Heart right ventricle (tissue), 16 donors: ENCODE data around the gene DYNC1LI1. TPM values are rescaled to one million over a fixed set of nuclear protein-coding genes. Genes with fewer than 3 reads are reported as not detected.

Source experiments
- ATAC-seq, 8 donors: fragments of 200-7000 bp; cut with Tn5 transposase; one replicate each; pipeline ENCODE4 v1.9.1; 2020; ENCODE audit warnings: mild to moderate bottlenecking in 8 of 8, moderate library complexity in 8 of 8, moderate number of reproducible peaks in 1 of 8
- DNase-seq, 2 donors: peaks; one replicate each; pipeline ENCODE4 v3.0.0-alpha.2; 2020
- H3K27ac ChIP-seq, 10 donors: fragments of 200-600 bp; sonication (generic) in 2 of 10; one replicate each; pipeline versions ENCODE4 v1.5.0 to v1.8.0; 2020 to 2022; ENCODE audit warnings: mild to moderate bottlenecking in 3 of 10
- H3K27me3 ChIP-seq, 7 donors: fragments of 200-600 bp; one replicate each; pipeline ENCODE4 v1.8.0; 2021 to 2022; ENCODE audit warnings: mild to moderate bottlenecking in 2 of 7
- H3K36me3 ChIP-seq, 9 donors: fragments of 200-600 bp; sonication (generic) in 1 of 9; one replicate each; pipeline versions ENCODE4 v1.5.0 to v1.8.0; 2020 to 2022; ENCODE audit warnings: mild to moderate bottlenecking in 2 of 9
- H3K4me1 ChIP-seq, 9 donors: fragments of 200-600 bp; sonication (generic) in 1 of 9; one replicate each; pipeline versions ENCODE4 v1.5.0 to v1.8.0; 2020 to 2022; ENCODE audit warnings: mild to moderate bottlenecking in 4 of 9
- H3K4me3 ChIP-seq, 10 donors: fragments of 200-600 bp; sonication (generic) in 2 of 10; one replicate each; pipeline versions ENCODE4 v1.5.0 to v1.8.0; 2020 to 2022; ENCODE audit warnings: mild to moderate bottlenecking in 7 of 10, moderate library complexity in 2 of 10
- H3K9me3 ChIP-seq, 11 donors: fragments of 200-600 bp in 10 of 11; sonication (generic) in 2 of 11; one replicate each; pipeline versions ENCODE4 v1.5.0 to v1.8.0; 2013 to 2022; ENCODE audit warnings: mild to moderate bottlenecking in 2 of 11, control low read depth in 1 of 11, moderate library complexity in 1 of 11
- WGBS, 2 donors: extraction: QIAGEN DNeasy Blood & Tissue Kit; methylation state at CpG; one replicate each; pipeline ENCODE4 v1.1.7; 2013; ENCODE audit warnings: inconsistent platforms in 1 of 2; 5-methylcytosine and 5-hydroxymethylcytosine counted together
- intact Hi-C, 10 donors: fragments of 100-400 bp; cut with DNase I; formaldehyde crosslinking; loops; one replicate each; pipeline versions ENCODE4 v1.11.1 to v1.14.2; 2022
- polyA plus RNA-seq, 2 donors: library from polyadenylated mRNA; stranded (reverse); fragments of 200-250 nt; gene quantifications; one replicate each; pipeline ENCODE4 v1.2.3, GENCODE V29; 2013
- total RNA-seq, 10 donors: library from RNA; stranded (reverse); fragmentation: NEBNext Ultra II Directional in 3 of 10; extraction: Animal tissue kit (Norgen Biotek cat#: 25700) in 3 of 10; gene quantifications; one replicate each; pipeline versions ENCODE4 v1.2.1 to v1.2.4, GENCODE V29; 2021 to 2023
- TF ChIP-seq, protein P1 (sequence below), 9 donors: fragments of 200-600 bp; sonication (generic) in 2 of 9; IDR thresholded peaks; one replicate each; pipeline versions ENCODE4 v1.5.0 to v1.8.0; 2021 to 2022; ENCODE audit warnings: antibody characterized with exemption in 9 of 9, mild to moderate bottlenecking in 5 of 9, moderate library complexity in 1 of 9
- donor health status: Arrhythmogenic right ventricular cardiomyopathy.
- donor health status: ischemic (EF 13 %, LVEDD 7.1; RV severe dilation, severe dysfunction).
- donor health status: healthy with polysubstance abuse.
- donor health status: DM: no; HTN: yes; CAD: no.
- donor health status: DM: no; HTN: no; CAD: no.
- donor health status: ischemic (EF 25% LVEDD 6.9; RV normal size, moderate dysfunction).
- donor health status: ischemic (EF 25% LVEDD 5.7; RV mildly dilated, moderate dysfunction).
- donor health status: healthy.
- donor health status: DM: yes; HTN: yes; CAD: no.
- donor health status: Ischemic cardiomyopathy.
- donor health status: ischemic (EF 35%, LVEDD 5.7; RV mildly dilated, moderate dysfunction).
- donor health status: nonischemic (EF 11% LVEDD 7.7; RV severe dilation, severe dysfunction).
- donor health status: DM: yes; HTN: yes; CAD: no.
- donor health status: PGD.
- donor health status: ischemic (EF 29% LVEDD 5.4; RV normal size, mild dysfunction).
- donor health status: nonischemic (EF 23%, LVEDD 6.1; RV moderate dilation, normal function).

Gene DYNC1LI1
- total and polyA plus RNA-seq, 12 donors, result 23.4 to 69.9 (median 52.4) TPM

DNA sequence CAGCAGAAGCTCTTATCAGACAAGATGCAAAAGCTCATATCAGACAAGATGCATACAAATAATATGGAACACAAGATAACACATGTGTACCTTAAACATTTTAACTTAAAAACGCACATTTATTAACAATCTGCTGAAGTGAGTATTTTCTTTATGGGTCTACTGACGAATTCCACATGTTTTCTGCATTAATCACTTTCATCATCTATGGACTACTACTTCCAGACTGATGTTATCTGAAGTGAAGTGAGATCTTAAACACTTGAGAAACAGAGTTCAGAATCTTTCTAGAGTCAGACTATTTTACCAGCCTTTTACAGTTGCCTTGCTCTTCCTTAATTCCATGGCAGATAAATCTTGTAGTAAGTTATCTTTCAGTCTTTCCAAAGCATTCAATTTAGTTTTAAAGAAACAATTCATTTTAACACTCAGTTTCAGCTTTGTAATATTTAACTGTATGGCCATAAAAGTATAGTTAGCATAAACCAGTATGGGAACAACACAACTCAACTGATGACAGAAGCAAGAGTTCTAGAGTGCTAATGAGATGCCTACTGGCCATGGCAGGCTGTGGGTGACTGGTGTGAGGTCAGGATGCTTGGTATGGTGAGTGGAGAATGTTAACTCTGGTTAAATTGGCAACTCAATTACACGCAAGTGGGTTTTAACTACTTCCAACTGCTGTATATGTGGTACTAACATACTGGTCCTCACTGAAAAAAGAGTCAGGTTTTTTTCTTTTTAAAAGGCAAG, 77.8 kb downstream of the DYNC1LI1 start:
- intact Hi-C loops, result no loop called here
- Histone ChIP-seq H3K9me3 (no peaks in the 10 kb centered on the region), H3K36me3 (peaks cover 0 to 45% (median 0%) of the 10 kb centered on the region in 9 donors), H3K27ac (no peak overlapping the region), H3K4me1 (peaks cover 0 to 41% (median 25%) of the 10 kb centered on the region in 9 donors), H3K4me3 (no peak overlapping the region), H3K27me3 (no peaks in the 10 kb centered on the region)
- WGBS, 2 donors, result 88 to 90% methylated on average over 3 of the region's 3 CpGs
- TF ChIP-seq, protein P1, sequence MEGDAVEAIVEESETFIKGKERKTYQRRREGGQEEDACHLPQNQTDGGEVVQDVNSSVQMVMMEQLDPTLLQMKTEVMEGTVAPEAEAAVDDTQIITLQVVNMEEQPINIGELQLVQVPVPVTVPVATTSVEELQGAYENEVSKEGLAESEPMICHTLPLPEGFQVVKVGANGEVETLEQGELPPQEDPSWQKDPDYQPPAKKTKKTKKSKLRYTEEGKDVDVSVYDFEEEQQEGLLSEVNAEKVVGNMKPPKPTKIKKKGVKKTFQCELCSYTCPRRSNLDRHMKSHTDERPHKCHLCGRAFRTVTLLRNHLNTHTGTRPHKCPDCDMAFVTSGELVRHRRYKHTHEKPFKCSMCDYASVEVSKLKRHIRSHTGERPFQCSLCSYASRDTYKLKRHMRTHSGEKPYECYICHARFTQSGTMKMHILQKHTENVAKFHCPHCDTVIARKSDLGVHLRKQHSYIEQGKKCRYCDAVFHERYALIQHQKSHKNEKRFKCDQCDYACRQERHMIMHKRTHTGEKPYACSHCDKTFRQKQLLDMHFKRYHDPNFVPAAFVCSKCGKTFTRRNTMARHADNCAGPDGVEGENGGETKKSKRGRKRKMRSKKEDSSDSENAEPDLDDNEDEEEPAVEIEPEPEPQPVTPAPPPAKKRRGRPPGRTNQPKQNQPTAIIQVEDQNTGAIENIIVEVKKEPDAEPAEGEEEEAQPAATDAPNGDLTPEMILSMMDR (IDR thresholded peaks at IDR 0.05), result no peak
- ATAC-seq (no peak), DNase-seq (no peak)

DNA sequence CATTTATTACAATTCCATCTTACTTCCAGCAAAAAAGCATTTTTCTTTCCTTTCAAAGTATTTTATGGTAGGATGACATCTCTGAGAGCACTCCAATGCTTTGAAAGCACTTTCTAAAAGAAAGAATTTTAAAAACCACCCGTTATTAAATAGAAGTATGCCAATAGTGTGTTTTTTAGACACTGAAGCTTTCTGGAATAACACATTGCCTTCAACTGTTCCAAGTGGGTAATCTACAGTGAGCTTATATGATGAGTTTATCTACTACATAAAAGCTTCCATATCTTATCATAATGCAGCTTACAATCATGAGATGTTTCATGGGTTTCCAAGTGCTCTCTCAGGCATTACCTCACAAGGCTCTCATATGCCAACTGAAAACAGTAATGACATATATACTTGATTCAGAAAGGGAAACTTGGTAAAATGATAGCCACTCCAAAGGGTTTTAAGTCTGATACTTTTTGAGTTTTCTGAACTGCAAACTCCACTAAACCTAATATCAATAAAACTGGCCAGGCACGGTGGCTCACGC, 82.1 kb downstream of the DYNC1LI1 start:
- Histone ChIP-seq H3K9me3 (no peaks in the 10 kb centered on the region), H3K27me3 (no peaks in the 10 kb centered on the region), H3K4me3 (no peak overlapping the region), H3K4me1 (peaks cover 0 to 27% (median 15%) of the 10 kb centered on the region in 9 donors), H3K36me3 (peaks cover 0 to 71% (median 0%) of the 10 kb centered on the region in 9 donors), H3K27ac (no peak overlapping the region)
- WGBS, 2 donors, result 79 to 83% methylated on average over 3 of the region's 3 CpGs
- DNase-seq (no peak), ATAC-seq (no peak)
- TF ChIP-seq, protein P1 (IDR thresholded peaks at IDR 0.05), result no peak
- intact Hi-C loops, result no loop called here

DNA sequence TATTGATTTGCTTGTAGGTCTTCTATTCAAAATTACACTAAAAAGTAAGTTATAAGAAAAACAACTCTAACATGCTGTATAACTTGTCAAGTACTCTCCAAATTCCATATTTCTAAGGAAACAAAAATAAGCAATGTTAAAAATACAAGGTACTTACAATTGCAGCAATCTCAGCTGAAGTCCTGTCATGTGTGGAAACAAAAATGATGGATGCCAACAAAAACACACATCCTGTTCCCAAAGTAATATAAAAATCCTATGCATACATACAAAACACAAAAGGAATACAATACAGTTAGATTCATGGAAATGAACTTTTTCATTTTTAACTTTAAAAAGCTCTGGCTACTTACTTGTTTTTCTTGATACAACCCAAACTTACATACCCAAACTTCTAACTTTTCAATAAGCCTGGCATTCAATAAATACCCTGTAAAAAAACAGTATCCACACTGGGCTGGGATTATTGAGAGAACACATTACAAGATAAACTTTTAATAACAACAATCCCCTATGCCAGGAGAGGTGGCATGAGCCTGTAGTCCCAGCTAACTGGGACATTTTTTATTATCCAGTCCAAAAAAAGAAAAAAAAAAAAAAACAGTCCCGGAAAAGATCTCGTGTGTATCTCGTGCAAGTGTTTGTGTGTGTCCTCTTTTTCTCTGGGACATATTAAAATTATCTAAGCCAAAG, 82.7 kb downstream of the DYNC1LI1 start:
- DNase-seq (no peak), ATAC-seq (peak in 1 of 8 donors; percentile 51)
- H3K9me3 ChIP-seq, result no peaks in the 10 kb centered on the region
- H3K27me3 ChIP-seq, result no peaks in the 10 kb centered on the region
- H3K4me1 ChIP-seq, result peaks cover 0 to 21% (median 9%) of the 10 kb centered on the region in 9 donors
- no peak overlapping the region for H3K27ac ChIP-seq
- H3K4me3 ChIP-seq, result no peak overlapping the region
- peaks cover 0 to 77% (median 0%) of the 10 kb centered on the region in 9 donors for H3K36me3 ChIP-seq
- intact Hi-C loops, result no loop called here
- TF ChIP-seq, protein P1 (IDR thresholded peaks at IDR 0.05), result no peak
- WGBS, 2 donors, result 32 to 48% methylated on average over 3 of the region's 3 CpGs

DNA sequence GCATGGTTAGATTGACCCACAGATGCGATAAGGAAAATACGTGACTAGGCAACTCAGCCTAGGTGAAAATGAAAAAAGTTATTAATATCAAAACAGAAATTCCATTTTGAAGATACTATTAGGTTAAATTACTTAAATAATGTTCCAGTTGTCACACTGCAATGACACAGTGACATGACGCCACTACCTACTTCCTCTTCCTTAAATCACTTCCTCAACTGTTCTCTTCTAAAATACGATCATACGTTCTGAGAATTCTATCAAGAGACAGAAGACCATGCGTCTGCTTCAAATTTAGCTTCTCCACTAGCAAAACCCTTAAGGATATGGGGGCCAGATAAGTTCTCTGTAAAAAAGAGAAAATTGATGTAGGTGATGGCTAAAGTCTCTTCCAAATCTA, 86.2 kb downstream of the DYNC1LI1 start:
- H3K27me3 ChIP-seq, result no peaks in the 10 kb centered on the region
- ATAC-seq, result peak in 2 of 8 donors; percentile 39 to 69
- H3K36me3 ChIP-seq, result peaks cover 0 to 83% (median 0%) of the 10 kb centered on the region in 9 donors
- TF ChIP-seq, protein P1 (IDR thresholded peaks at IDR 0.05), result no peak
- no peak overlapping the region for H3K4me3 ChIP-seq
- peak overlapping the region in 3 of 10 donors; percentile 7 to 81 (median 13) for H3K27ac ChIP-seq
- peaks cover 0 to 28% (median 3%) of the 10 kb centered on the region in 9 donors for H3K4me1 ChIP-seq
- DNase-seq, result no peak
- WGBS, 2 donors, result 82 to 83% methylated on average over 6 of the region's 6 CpGs
- no peaks in the 10 kb centered on the region for H3K9me3 ChIP-seq
- intact Hi-C loops, result no loop called here
